ENCODE data around the gene FCN3.

The FCN3 gene

DNA sequence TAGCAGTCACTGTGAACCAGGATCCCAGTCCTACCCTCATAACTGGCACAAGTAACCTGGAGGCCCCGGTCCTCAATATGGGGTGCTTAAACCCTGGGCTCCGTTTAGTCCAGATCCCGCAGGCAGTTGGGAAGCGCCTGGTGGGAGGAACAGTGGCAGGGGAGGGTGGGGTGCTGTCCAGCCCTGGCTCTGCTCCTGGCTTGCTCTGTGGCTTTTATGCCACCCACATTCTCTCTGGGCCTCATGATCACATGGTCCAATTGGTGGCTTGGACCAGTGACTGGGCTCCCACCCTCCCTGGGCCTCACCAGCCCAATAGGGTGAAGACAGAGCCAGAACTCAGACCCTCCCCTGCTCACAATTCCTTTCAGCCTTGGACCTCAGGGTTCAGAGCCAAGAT lies 5.6 kb upstream of the FCN3 start:
- DNase-seq (ENCODE audit: low read depth), result no peak

GRCh38 chr1:27379564-27380122 lies 5.0 kb upstream of the FCN3 start:
- DNase-seq (ENCODE audit: low read depth), result no peak

GRCh38 chr1:27377760-27378495 lies 3.3 kb upstream of the FCN3 start:
- DNase-seq (ENCODE audit: low read depth), result no peak

DNA sequence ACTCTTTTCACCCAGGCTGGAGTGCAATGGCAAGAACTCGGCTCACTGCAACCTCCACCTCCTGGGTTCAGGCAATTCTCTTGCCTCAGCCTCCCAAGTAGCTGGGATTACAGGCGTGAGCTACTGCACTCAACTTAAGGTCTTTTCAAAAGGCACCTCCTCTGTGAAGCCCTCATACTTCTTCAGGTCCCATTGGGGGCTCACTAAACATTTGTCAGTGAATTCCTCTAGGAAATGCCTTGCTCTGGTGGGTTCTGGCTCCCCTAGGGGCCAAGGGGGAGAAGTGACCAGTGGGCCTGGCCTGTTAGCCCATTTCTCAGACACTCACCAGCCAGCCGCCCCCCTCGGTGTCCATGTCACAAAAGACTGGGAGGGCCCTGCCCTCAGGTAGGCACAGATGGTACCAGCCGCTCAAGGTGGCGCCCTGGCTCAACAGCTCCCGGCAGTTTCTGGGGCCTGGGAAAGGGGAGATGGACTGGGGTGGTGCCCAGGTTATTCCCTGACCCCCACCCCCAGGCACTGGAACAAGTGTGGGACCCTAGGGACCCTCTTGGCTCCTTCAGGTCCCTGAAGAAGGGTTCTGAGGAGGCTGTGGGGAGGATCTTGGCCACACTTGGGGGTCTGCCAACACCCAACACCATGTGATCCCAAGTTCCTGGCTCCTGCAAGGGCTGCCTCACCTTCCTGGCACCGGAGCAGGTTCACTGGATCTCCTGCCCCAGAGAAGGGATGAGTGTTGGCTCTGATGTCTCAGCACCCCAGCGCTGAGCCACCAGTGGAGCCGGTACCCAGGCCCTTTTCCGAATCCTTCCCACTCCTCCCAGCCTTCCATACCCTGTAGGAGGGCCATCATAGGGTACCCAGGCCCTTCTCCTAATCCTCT lies 1.6 kb downstream of the FCN3 start:
- no peak for DNase-seq (ENCODE audit: low read depth)

DNA sequence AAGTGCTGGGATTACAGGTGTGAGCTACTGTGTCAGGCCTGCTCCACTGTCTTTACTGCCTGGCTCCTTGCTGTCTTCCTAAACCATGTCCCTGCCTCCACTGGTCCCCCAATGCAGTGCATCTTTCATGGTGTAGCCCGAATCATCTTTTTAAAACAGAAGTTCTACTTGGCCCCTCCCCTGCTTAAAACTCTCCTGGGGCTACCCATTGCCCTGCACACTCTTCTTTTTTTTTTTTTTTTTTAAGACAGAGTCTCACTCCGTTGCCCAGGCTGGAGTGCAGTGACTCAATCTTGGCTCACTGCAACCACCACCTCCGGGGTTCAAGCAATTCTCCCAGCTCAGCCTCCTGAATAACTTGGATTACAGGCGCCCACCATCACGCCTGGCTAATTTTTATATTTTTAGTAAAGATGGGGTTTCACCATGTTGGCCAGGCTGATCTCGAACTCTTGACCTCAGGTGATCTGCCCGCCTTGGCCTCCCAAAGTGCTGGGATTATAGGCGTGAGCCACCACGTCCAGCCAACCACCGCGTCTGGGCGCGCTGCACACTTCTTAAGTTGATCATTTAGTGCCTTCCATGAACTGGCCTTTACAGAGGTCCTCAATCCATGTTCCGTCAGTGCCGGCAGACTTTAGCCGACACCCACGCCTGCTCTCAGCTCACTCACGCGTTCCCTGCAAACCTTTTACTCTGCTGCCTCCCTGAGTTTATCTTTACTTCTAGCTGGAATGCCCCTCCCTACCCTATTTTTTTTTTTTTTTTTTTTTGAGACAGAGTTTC lies 2.4 kb downstream of the FCN3 start:
- DNase-seq (ENCODE audit: low read depth), result no peak

DNA sequence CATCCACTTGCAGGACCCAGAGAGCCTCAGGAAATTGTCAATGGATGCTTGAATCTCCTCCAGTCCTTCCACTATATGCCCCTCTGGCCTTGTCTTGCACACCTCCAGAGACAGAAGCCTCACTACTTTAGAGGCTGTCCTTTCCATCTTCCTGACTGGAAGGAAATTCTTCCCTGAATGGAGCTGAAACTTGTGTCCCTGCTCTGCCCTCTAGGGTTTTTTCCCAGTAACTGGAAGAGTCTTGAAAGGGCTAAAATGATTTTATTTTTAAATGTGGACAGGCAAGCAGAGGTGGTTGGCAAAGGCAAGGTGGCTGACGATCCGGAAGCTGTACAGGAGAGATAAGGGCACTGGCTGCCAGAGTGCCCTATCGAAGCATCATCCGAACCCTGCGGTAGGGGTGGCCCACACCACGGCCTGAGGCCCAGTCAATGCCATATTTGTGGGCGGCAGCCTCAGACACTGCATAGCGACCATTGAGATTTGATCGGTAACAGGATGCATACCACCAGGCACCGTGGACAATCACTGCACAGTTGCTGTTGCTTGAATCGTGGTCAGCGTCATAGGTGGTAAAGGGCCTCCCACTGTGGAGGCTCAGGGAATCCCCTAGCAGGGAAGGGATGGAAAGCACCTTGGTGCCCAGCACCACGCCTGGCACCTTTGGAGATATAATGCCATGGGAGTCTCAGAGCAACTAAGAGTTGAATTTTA lies 5.6 kb downstream of the FCN3 start:
- no peak for DNase-seq (ENCODE audit: low read depth)

GRCh38 chr1:27367160-27367650 lies 7.4 kb downstream of the FCN3 start:
- no peak for DNase-seq (ENCODE audit: low read depth)

DNA sequence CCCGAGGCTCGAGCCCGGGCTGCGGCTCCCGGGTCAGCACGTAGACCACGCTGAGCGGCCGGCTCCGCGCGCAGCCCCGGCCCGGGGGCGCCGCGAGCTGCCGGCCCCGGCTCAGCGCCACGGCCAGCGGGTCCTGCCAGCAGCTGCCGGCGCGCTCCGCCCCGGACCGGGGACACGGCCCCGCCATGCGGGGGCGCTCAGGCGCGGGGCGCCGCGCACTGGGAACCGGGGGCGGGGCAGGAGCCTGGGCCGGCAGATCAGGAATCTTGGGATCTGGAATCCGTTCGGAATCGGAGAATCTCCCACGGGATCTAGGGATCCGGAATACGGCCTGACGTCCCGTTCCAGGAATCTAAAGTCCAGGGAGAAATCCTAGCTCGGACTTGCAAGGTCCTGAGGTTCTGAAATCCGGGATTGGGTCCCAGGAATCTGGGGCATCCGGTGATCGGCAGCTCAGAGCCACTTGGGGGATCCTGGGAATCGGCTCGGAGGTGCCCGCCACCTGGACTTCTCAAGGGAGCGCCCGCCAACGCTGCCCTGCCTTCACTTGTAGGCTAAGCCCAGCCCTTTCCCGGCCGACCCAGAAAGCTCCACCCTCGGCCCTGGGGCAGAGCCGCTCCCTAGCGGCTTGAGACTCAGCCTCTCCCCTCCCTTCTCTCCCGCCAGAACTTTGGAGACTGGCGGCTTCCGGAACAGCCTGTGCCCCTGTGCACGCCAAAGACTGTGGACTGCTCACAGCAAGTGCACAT lies 8.0 kb downstream of the FCN3 start, which contains the start of gene MAP3K6:
MAP3K6 (minus strand) TSS at position 551 of the 749 bp plus-strand sequence; CDS start at position 187, 364 bp downstream.
- no peak for DNase-seq (ENCODE audit: low read depth)

- peak; percentile 63 for DNase-seq (ENCODE audit: low read depth)
These were observed 8.6 kb downstream of the FCN3 start for GRCh38 chr1:27366113-27366410.

GRCh38 chr1:27365372-27366112 lies 9.1 kb downstream of the FCN3 start:
- peak; percentile 64 for DNase-seq (ENCODE audit: low read depth)

GRCh38 chr1:27364696-27365371 lies 9.8 kb downstream of the FCN3 start:
- DNase-seq (ENCODE audit: low read depth), result no peak

GRCh38 chr1:27363766-27364695 lies 10.6 kb downstream of the FCN3 start:
- no peak for DNase-seq (ENCODE audit: low read depth)

DNA sequence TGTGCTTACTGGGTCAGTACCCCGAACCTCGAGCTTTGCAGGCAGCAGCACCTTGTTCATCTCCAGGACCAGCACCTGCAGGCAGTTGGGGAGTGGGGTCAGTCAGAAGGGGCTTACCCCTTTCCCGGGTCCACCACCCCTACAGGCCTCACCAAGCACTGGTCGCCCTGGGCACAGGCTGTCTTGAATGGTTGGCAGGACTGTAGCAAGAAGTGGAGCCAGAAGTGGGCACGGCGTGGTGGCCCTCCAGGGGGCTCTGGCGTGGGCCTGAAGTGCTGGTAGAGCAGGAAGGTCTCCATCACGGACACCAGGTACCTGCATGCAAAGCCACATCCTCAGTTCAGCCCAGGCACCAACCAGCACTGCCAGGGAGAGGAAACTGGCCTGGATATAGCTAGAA lies 13.1 kb downstream of the FCN3 start:
- no peak for DNase-seq (ENCODE audit: low read depth)

GRCh38 chr1:27361044-27361402 lies 13.6 kb downstream of the FCN3 start:
- no peak for DNase-seq (ENCODE audit: low read depth)

- peak; percentile 35 for DNase-seq (ENCODE audit: low read depth)
These were observed 14.2 kb downstream of the FCN3 start for GRCh38 chr1:27360159-27361043.

DNA sequence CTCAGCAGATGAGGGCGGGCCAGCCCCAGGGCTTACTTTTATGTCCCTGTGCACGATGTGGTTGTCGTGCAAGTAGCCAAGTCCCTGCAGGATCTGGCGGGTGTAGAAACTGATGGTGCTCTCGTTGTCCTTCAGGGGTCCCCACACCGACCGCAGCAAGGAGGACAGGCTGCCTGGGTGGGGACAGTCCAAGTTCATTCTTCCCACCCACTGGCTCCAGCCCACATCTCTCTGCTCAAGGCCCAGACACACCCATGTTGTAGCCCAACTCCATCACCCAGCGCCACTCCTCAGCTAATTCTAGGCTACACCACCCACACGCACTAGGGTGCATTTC lies 14.8 kb downstream of the FCN3 start:
- DNase-seq (ENCODE audit: low read depth), result no peak

- DNase-seq (ENCODE audit: low read depth), result no peak
These were observed 15.7 kb downstream of the FCN3 start for GRCh38 chr1:27358928-27359313.
